Chondrocyte (in vitro differentiated cells): ENCODE results near the gene NPHP4. TPM values are rescaled to one million over a fixed set of nuclear protein-coding genes. Genes with fewer than 3 reads are reported as not detected.
A peak's percentile ranks its signal among the peaks of the same experiment; 100 is the strongest.

Source experiments
- DNase-seq: peaks from one replicate; pipeline ENCODE4 v3.0.0; 2021; ENCODE audit warnings: mixed read lengths, low spot score
- H3K27ac Mint-ChIP-seq: one replicate; pipeline ENCODE4 v1.8.0; 2021; ENCODE audit warnings: mild to moderate bottlenecking, moderate library complexity, mixed read lengths; ENCODE audit not compliant: unreplicated experiment
- H3K27me3 Mint-ChIP-seq: 2 replicates; pipeline ENCODE4 v1.8.0; 2021; ENCODE audit warnings: low read depth, mixed read lengths
- H3K36me3 Mint-ChIP-seq: 2 replicates; pipeline ENCODE4 v1.8.0; 2021; ENCODE audit warnings: low read depth, mixed read lengths
- H3K4me1 Mint-ChIP-seq: 2 replicates; pipeline ENCODE4 v1.8.0; 2021; ENCODE audit warnings: low read depth, mild to moderate bottlenecking, mixed read lengths
- H3K4me3 Mint-ChIP-seq: one replicate; pipeline ENCODE4 v1.8.0; 2021; ENCODE audit warnings: mild to moderate bottlenecking, moderate library complexity, mixed read lengths; ENCODE audit not compliant: unreplicated experiment
- H3K9me3 Mint-ChIP-seq: 2 replicates; pipeline ENCODE4 v1.8.0; 2021; ENCODE audit warnings: low read depth, mixed read lengths
- total RNA-seq: library from RNA; stranded (reverse); gene quantifications from 3 replicates; pipeline ENCODE4 v1.2.1, GENCODE V29; 2021
- TF ChIP-seq, protein P1 (sequence below): fragments of 200-600 bp; sonication (generic); IDR thresholded peaks from 2 replicates; pipeline ENCODE4 v1.5.0; 2021; ENCODE audit warnings: antibody characterized with exemption, mild to moderate bottlenecking, moderate library complexity

NPHP4 gene
- total RNA-seq, 1 donor from 2014 or later, result 8.7 TPM

- no peak overlapping the region for H3K4me3 Mint-ChIP-seq
- no peak for DNase-seq
- TF ChIP-seq, protein P1, sequence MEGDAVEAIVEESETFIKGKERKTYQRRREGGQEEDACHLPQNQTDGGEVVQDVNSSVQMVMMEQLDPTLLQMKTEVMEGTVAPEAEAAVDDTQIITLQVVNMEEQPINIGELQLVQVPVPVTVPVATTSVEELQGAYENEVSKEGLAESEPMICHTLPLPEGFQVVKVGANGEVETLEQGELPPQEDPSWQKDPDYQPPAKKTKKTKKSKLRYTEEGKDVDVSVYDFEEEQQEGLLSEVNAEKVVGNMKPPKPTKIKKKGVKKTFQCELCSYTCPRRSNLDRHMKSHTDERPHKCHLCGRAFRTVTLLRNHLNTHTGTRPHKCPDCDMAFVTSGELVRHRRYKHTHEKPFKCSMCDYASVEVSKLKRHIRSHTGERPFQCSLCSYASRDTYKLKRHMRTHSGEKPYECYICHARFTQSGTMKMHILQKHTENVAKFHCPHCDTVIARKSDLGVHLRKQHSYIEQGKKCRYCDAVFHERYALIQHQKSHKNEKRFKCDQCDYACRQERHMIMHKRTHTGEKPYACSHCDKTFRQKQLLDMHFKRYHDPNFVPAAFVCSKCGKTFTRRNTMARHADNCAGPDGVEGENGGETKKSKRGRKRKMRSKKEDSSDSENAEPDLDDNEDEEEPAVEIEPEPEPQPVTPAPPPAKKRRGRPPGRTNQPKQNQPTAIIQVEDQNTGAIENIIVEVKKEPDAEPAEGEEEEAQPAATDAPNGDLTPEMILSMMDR, result peak; percentile 80
- no peaks in the 10 kb centered on the region for H3K9me3 Mint-ChIP-seq
- peaks cover 33% of the 10 kb centered on the region for H3K27me3 Mint-ChIP-seq
- H3K27ac Mint-ChIP-seq, result no peak overlapping the region
- peaks cover 8% of the 10 kb centered on the region for H3K4me1 Mint-ChIP-seq
- H3K36me3 Mint-ChIP-seq, result no peaks in the 10 kb centered on the region
These were observed 41.9 kb upstream of the NPHP4 start for GRCh38 chr1:6033986-6034749.

- Mint-ChIP-seq H3K27ac (no peak overlapping the region), H3K4me1 (peaks cover 8% of the 10 kb centered on the region), H3K27me3 (peaks cover 34% of the 10 kb centered on the region), H3K9me3 (no peaks in the 10 kb centered on the region), H3K36me3 (no peaks in the 10 kb centered on the region), H3K4me3 (no peak overlapping the region)
- no peak for DNase-seq
- TF ChIP-seq, protein P1, result no peak
These were observed 40.9 kb upstream of the NPHP4 start for GRCh38 chr1:6033124-6033523.

DNA sequence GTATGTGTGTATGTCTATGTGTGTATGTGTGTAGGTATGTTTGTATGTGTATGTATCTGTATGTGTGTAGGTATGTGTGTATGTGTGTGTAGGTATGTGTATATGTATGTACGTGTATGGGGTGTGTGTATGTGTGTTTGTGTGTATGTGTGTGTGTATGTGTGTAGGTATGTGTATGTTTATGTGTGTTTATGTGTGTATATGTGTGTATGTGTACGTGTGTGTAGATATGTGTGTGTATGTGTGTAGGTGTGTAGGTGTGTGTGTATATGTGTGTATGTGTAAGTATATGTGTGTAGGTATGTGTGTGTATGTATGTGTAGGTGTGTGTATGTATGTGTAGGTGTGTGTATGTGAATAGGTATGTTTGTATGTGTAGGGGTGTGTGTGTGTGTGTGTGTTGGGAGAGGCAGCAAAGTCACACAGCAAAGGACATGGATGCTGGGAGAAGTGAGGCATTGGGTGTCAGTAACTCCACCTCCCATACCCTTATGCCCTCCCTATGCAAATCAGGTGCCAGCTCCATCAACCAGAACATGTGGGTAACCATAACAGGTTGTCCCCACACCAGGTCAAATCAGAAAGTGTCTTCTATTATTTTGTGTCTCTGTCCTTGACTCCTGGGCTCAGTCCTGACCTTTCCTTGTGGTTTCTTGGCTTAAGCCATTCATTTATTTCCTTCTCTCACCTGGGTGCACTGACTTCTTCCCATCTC is 38.5 kb upstream of the NPHP4 start:
- TF ChIP-seq, protein P1, result no peak
- no peaks in the 10 kb centered on the region for H3K9me3 Mint-ChIP-seq
- no peak overlapping the region for H3K27ac Mint-ChIP-seq
- peaks cover 34% of the 10 kb centered on the region for H3K27me3 Mint-ChIP-seq
- no peaks in the 10 kb centered on the region for H3K36me3 Mint-ChIP-seq
- no peak for DNase-seq
- H3K4me1 Mint-ChIP-seq, result no peaks in the 10 kb centered on the region
- no peak overlapping the region for H3K4me3 Mint-ChIP-seq

DNA sequence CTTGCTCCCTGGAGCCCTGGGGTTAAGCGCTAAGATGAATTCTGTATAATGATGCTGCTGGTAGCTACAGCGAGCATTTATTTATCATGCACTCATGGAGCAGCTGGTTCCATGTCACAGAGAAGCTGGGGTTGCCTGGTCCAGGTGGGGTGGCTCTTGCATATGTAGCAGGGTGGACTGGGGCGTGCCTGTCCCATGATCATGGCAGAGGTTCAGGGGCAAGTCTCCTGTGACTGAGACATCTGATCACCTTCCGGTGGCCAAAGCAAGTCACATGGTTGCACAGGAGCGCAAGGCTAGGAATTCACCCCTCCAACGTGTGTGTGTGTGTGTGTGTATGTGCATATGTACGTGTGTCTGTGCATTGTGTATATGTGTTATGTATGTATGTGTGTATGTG is 37.9 kb upstream of the NPHP4 start:
- no peak for DNase-seq
- Mint-ChIP-seq H3K36me3 (no peaks in the 10 kb centered on the region), H3K27me3 (peaks cover 31% of the 10 kb centered on the region), H3K27ac (no peak overlapping the region), H3K4me3 (no peak overlapping the region), H3K4me1 (no peaks in the 10 kb centered on the region), H3K9me3 (no peaks in the 10 kb centered on the region)
- TF ChIP-seq, protein P1, result no peak

GRCh38 chr1:6029351-6029750 is 37.1 kb upstream of the NPHP4 start:
- TF ChIP-seq, protein P1, result no peak
- H3K27ac Mint-ChIP-seq, result no peak overlapping the region
- peaks cover 27% of the 10 kb centered on the region for H3K27me3 Mint-ChIP-seq

More at GRCh38 chr1:6029351-6029750, 37.1 kb upstream of the NPHP4 start:
- no peaks in the 10 kb centered on the region for H3K9me3 Mint-ChIP-seq
- H3K4me1 Mint-ChIP-seq, result no peaks in the 10 kb centered on the region
- H3K36me3 Mint-ChIP-seq, result no peaks in the 10 kb centered on the region
- DNase-seq, result no peak
- H3K4me3 Mint-ChIP-seq, result no peak overlapping the region
